Left colon (tissue), 2 donors: ENCODE results near the gene GPR152. TPM values are rescaled to one million over a fixed set of nuclear protein-coding genes. Genes with fewer than 3 reads are reported as not detected.
A peak's percentile ranks its signal among the peaks of the same experiment; 100 is the strongest.
"Not testable (repeated sequence)": the region's sequence is repeated elsewhere in the genome, so short reads cannot be mapped to it uniquely, and the experiment has no call there.

Experiments used
- ATAC-seq: fragments of 200-7000 bp; cut with Tn5 transposase; one replicate; pipeline ENCODE4 v1.9.1; 2020; ENCODE audit warnings: mild to moderate bottlenecking, moderate library complexity
- DNase-seq, 2 donors: peaks; one replicate each; pipeline ENCODE4 v3.0.0-alpha.2; 2020
- intact Hi-C, 2 donors: fragments of 100-400 bp; cut with DNase I in 1 of 2; cut with micrococcal nuclease in 1 of 2; formaldehyde crosslinking; loops; one replicate each; pipeline versions ENCODE4 v1.11.2 to v1.14.0; 2022; cut with DNase I, micrococcal nuclease
- total RNA-seq, 2 donors: library from RNA; stranded (reverse); fragmentation: NEBNext Ultra II Directional; extraction: Animal tissue kit (Norgen Biotek cat#: 25700); gene quantifications; one replicate each; pipeline ENCODE4 v1.2.1, GENCODE V29; 2021
- donor health status: DM: no; HTN: no; CAD: no.
- donor health status: DM: yes; HTN: yes; CAD: no.

Gene GPR152
- total RNA-seq, 2 donors from 2014 or later: not detected

GRCh38 chr11:67433536-67434394 is 18.8 kb downstream of the GPR152 start:
- DNase-seq: no peak
- no peak for ATAC-seq
- intact Hi-C loops: no loop called here

GRCh38 chr11:67432655-67433349 is 19.7 kb downstream of the GPR152 start:
- intact Hi-C loops: no loop called here
- DNase-seq: no peak
- no peak for ATAC-seq

GRCh38 chr11:67431346-67432249 is 20.9 kb downstream of the GPR152 start:
- intact Hi-C loops: no loop called here
- ATAC-seq (no peak), DNase-seq (no peak)

- no peak for ATAC-seq
- intact Hi-C loops: no loop called here
- no peak for DNase-seq
Observed at GRCh38 chr11:67429722-67430121, 22.8 kb downstream of the GPR152 start.

- no peak for DNase-seq
- intact Hi-C loops: no loop called here
- peak; percentile 2 for ATAC-seq
Observed at GRCh38 chr11:67429038-67429668, 23.4 kb downstream of the GPR152 start.

GRCh38 chr11:67428052-67429001 is 24.2 kb downstream of the GPR152 start, which contains the start of gene RPS6KB2:
Gene RPS6KB2 (plus strand): TSS chr11:67428494. CDS start chr11:67428546, 52 bp downstream.
- DNase-seq (peak; percentile 98 to 99), ATAC-seq (peak; percentile 90)
- intact Hi-C loops: no loop called here

GRCh38 chr11:67427364-67427859 is 25.1 kb downstream of the GPR152 start:
- not testable (repeated sequence) for DNase-seq
- ATAC-seq: peak; percentile 19

GRCh38 chr11:67423891-67424613 is 28.5 kb downstream of the GPR152 start:
- ATAC-seq: no peak
- DNase-seq: no peak
- intact Hi-C loops: no loop called here

More at GRCh38 chr11:67427364-67427859, 25.1 kb downstream of the GPR152 start:
- intact Hi-C loops: not testable (repeated sequence)

GRCh38 chr11:67423466-67423865 is 29.1 kb downstream of the GPR152 start:
- intact Hi-C loops: no loop called here
- ATAC-seq (no peak), DNase-seq (no peak)

GRCh38 chr11:67422891-67423290 is 29.6 kb downstream of the GPR152 start:
- ATAC-seq (no peak), DNase-seq (no peak)
- intact Hi-C loops: no loop called here

- DNase-seq: no peak
- peak; percentile 22 for ATAC-seq
- intact Hi-C loops: no loop called here
Observed at GRCh38 chr11:67421430-67422031, 31.0 kb downstream of the GPR152 start.

- ATAC-seq (peak; percentile 92), DNase-seq (peak; percentile 96 to 99)
- intact Hi-C loops: no loop called here
Observed at GRCh38 chr11:67420646-67421429, 31.7 kb downstream of the GPR152 start.

- intact Hi-C loops: no loop called here
- ATAC-seq: no peak
Observed at GRCh38 chr11:67420147-67420645, 32.3 kb downstream of the GPR152 start.

GRCh38 chr11:67419325-67420049 is 33.0 kb downstream of the GPR152 start:
- ATAC-seq: no peak
- intact Hi-C loops: no loop called here

More at GRCh38 chr11:67420147-67420645, 32.3 kb downstream of the GPR152 start:
- no peak for DNase-seq

More at GRCh38 chr11:67419325-67420049, 33.0 kb downstream of the GPR152 start:
- DNase-seq: no peak
